ENCODE data around the gene IL6. TPM values are rescaled to one million over a fixed set of nuclear protein-coding genes. Genes with fewer than 3 reads are reported as not detected.
"Not testable (repeated sequence)": the region's sequence is repeated elsewhere in the genome, so short reads cannot be mapped to it uniquely, and the experiment has no call there.

Gene IL6
- polyA plus RNA-seq, 4 donors, result 0.19 to 4.9 (median 2.2) TPM; not detected in 1

- no peaks in the 10 kb centered on the region for H3K36me3 ChIP-seq (ENCODE audit: control insufficient read depth in 3 of 3, insufficient read depth in 2 of 3, low read depth in 1 of 3, low read length in 3 of 3)
- no peaks in the 10 kb centered on the region for H3K9me3 ChIP-seq (ENCODE audit: control insufficient read depth in 2 of 2, insufficient read depth in 1 of 2, low read depth in 1 of 2, low read length in 1 of 2)
- no peak overlapping the region for H3K27ac ChIP-seq (ENCODE audit: low read depth in 1 of 3, low read length in 2 of 3)
- no peaks in the 10 kb centered on the region for H3K4me1 ChIP-seq (ENCODE audit: control insufficient read depth in 3 of 3, insufficient read depth in 2 of 3, low read depth in 1 of 3, low read length in 2 of 3)
- no peak overlapping the region for H3K4me3 ChIP-seq (ENCODE audit: low read depth in 1 of 3, low read length in 3 of 3)
- WGBS, 3 donors, result 69 to 90% (median 82%) methylated on average over 1 of the region's 1 CpG
- DNase-seq, result no peak
- FAIRE-seq, result no peak
- H3K27me3 ChIP-seq (ENCODE audit: control insufficient read depth in 3 of 3, insufficient read depth in 3 of 3, low read length in 3 of 3), result no peaks in the 10 kb centered on the region
These were observed 26.4 kb upstream of the IL6 start for GRCh38 chr7:22700559-22701002.

- H3K36me3 ChIP-seq (ENCODE audit: control insufficient read depth in 3 of 3, insufficient read depth in 2 of 3, low read depth in 1 of 3, low read length in 3 of 3), result no peaks in the 10 kb centered on the region
- H3K4me3 ChIP-seq (ENCODE audit: low read depth in 1 of 3, low read length in 3 of 3), result no peak overlapping the region
- H3K27me3 ChIP-seq (ENCODE audit: control insufficient read depth in 3 of 3, insufficient read depth in 3 of 3, low read length in 3 of 3), result no peaks in the 10 kb centered on the region
- WGBS, 3 donors, result 89 to 90% (median 89%) methylated on average over 4 of the region's 4 CpGs
- DNase-seq (no peak), FAIRE-seq (no peak)
- no peaks in the 10 kb centered on the region for H3K9me3 ChIP-seq (ENCODE audit: control insufficient read depth in 2 of 2, insufficient read depth in 1 of 2, low read depth in 1 of 2, low read length in 1 of 2)
- H3K4me1 ChIP-seq (ENCODE audit: control insufficient read depth in 3 of 3, insufficient read depth in 2 of 3, low read depth in 1 of 3, low read length in 2 of 3), result no peaks in the 10 kb centered on the region
- no peak overlapping the region for H3K27ac ChIP-seq (ENCODE audit: low read depth in 1 of 3, low read length in 2 of 3)
These were observed 24.5 kb upstream of the IL6 start for GRCh38 chr7:22702516-22702915.

- not testable (repeated sequence) for H3K4me3 ChIP-seq (ENCODE audit: low read depth in 1 of 3, low read length in 3 of 3); H3K36me3 ChIP-seq (ENCODE audit: control insufficient read depth in 3 of 3, insufficient read depth in 2 of 3, low read depth in 1 of 3, low read length in 3 of 3); H3K27ac ChIP-seq (ENCODE audit: low read depth in 1 of 3, low read length in 2 of 3); H3K4me1 ChIP-seq (ENCODE audit: control insufficient read depth in 3 of 3, insufficient read depth in 2 of 3, low read depth in 1 of 3, low read length in 2 of 3); DNase-seq; H3K9me3 ChIP-seq (ENCODE audit: control insufficient read depth in 2 of 2, insufficient read depth in 1 of 2, low read depth in 1 of 2, low read length in 1 of 2); FAIRE-seq; H3K27me3 ChIP-seq (ENCODE audit: control insufficient read depth in 3 of 3, insufficient read depth in 3 of 3, low read length in 3 of 3)
- 82 to 89% (median 86%) methylated on average over 7 to 8 of the region's 10 CpGs for WGBS, 3 donors
These were observed 23.7 kb upstream of the IL6 start for GRCh38 chr7:22703107-22703855.

GRCh38 chr7:22703978-22704610, 22.9 kb upstream of the IL6 start:
- H3K4me3 ChIP-seq (ENCODE audit: low read depth in 1 of 3, low read length in 3 of 3); H3K27me3 ChIP-seq (ENCODE audit: control insufficient read depth in 3 of 3, insufficient read depth in 3 of 3, low read length in 3 of 3); H3K27ac ChIP-seq (ENCODE audit: low read depth in 1 of 3, low read length in 2 of 3); FAIRE-seq; H3K36me3 ChIP-seq (ENCODE audit: control insufficient read depth in 3 of 3, insufficient read depth in 2 of 3, low read depth in 1 of 3, low read length in 3 of 3); DNase-seq; H3K4me1 ChIP-seq (ENCODE audit: control insufficient read depth in 3 of 3, insufficient read depth in 2 of 3, low read depth in 1 of 3, low read length in 2 of 3); H3K9me3 ChIP-seq (ENCODE audit: control insufficient read depth in 2 of 2, insufficient read depth in 1 of 2, low read depth in 1 of 2, low read length in 1 of 2): not testable (repeated sequence)
- 73 to 84% (median 75%) methylated on average over 17 of the region's 17 CpGs for WGBS, 3 donors

- not testable (repeated sequence) for H3K27me3 ChIP-seq (ENCODE audit: control insufficient read depth in 3 of 3, insufficient read depth in 3 of 3, low read length in 3 of 3); H3K4me3 ChIP-seq (ENCODE audit: low read depth in 1 of 3, low read length in 3 of 3); H3K27ac ChIP-seq (ENCODE audit: low read depth in 1 of 3, low read length in 2 of 3); FAIRE-seq; H3K4me1 ChIP-seq (ENCODE audit: control insufficient read depth in 3 of 3, insufficient read depth in 2 of 3, low read depth in 1 of 3, low read length in 2 of 3); DNase-seq; H3K36me3 ChIP-seq (ENCODE audit: control insufficient read depth in 3 of 3, insufficient read depth in 2 of 3, low read depth in 1 of 3, low read length in 3 of 3); H3K9me3 ChIP-seq (ENCODE audit: control insufficient read depth in 2 of 2, insufficient read depth in 1 of 2, low read depth in 1 of 2, low read length in 1 of 2)
- WGBS, 3 donors, result 75 to 82% (median 75%) methylated on average over 6 of the region's 6 CpGs
These were observed 22.3 kb upstream of the IL6 start for GRCh38 chr7:22704722-22705121.

GRCh38 chr7:22705874-22706273, 21.1 kb upstream of the IL6 start:
- H3K9me3 ChIP-seq (ENCODE audit: control insufficient read depth in 2 of 2, insufficient read depth in 1 of 2, low read depth in 1 of 2, low read length in 1 of 2); H3K27ac ChIP-seq (ENCODE audit: low read depth in 1 of 3, low read length in 2 of 3); H3K4me1 ChIP-seq (ENCODE audit: control insufficient read depth in 3 of 3, insufficient read depth in 2 of 3, low read depth in 1 of 3, low read length in 2 of 3); H3K4me3 ChIP-seq (ENCODE audit: low read depth in 1 of 3, low read length in 3 of 3); H3K27me3 ChIP-seq (ENCODE audit: control insufficient read depth in 3 of 3, insufficient read depth in 3 of 3, low read length in 3 of 3); DNase-seq; FAIRE-seq; H3K36me3 ChIP-seq (ENCODE audit: control insufficient read depth in 3 of 3, insufficient read depth in 2 of 3, low read depth in 1 of 3, low read length in 3 of 3): not testable (repeated sequence)
- 81 to 90% (median 90%) methylated on average over 7 of the region's 7 CpGs for WGBS, 3 donors

GRCh38 chr7:22707026-22707691, 19.8 kb upstream of the IL6 start:
- not testable (repeated sequence) for FAIRE-seq; H3K36me3 ChIP-seq (ENCODE audit: control insufficient read depth in 3 of 3, insufficient read depth in 2 of 3, low read depth in 1 of 3, low read length in 3 of 3); H3K4me1 ChIP-seq (ENCODE audit: control insufficient read depth in 3 of 3, insufficient read depth in 2 of 3, low read depth in 1 of 3, low read length in 2 of 3); H3K27ac ChIP-seq (ENCODE audit: low read depth in 1 of 3, low read length in 2 of 3); H3K27me3 ChIP-seq (ENCODE audit: control insufficient read depth in 3 of 3, insufficient read depth in 3 of 3, low read length in 3 of 3); H3K4me3 ChIP-seq (ENCODE audit: low read depth in 1 of 3, low read length in 3 of 3); H3K9me3 ChIP-seq (ENCODE audit: control insufficient read depth in 2 of 2, insufficient read depth in 1 of 2, low read depth in 1 of 2, low read length in 1 of 2); DNase-seq
- 94 to 96% (median 95%) methylated on average over 4 to 5 of the region's 6 CpGs for WGBS, 3 donors

- not testable (repeated sequence) for H3K36me3 ChIP-seq (ENCODE audit: control insufficient read depth in 3 of 3, insufficient read depth in 2 of 3, low read depth in 1 of 3, low read length in 3 of 3); DNase-seq; FAIRE-seq; H3K27me3 ChIP-seq (ENCODE audit: control insufficient read depth in 3 of 3, insufficient read depth in 3 of 3, low read length in 3 of 3); H3K27ac ChIP-seq (ENCODE audit: low read depth in 1 of 3, low read length in 2 of 3); H3K4me1 ChIP-seq (ENCODE audit: control insufficient read depth in 3 of 3, insufficient read depth in 2 of 3, low read depth in 1 of 3, low read length in 2 of 3); H3K9me3 ChIP-seq (ENCODE audit: control insufficient read depth in 2 of 2, insufficient read depth in 1 of 2, low read depth in 1 of 2, low read length in 1 of 2); H3K4me3 ChIP-seq (ENCODE audit: low read depth in 1 of 3, low read length in 3 of 3)
- WGBS, 3 donors, result 58 to 87% (median 67%) methylated on average over 2 to 4 of the region's 4 CpGs
These were observed 18.8 kb upstream of the IL6 start for GRCh38 chr7:22708214-22708613.
